ENCODE measurements around the gene KRTAP9-2. TPM values are rescaled to one million over a fixed set of nuclear protein-coding genes. Genes with fewer than 3 reads are reported as not detected.
"Not testable (repeated sequence)": the region's sequence is repeated elsewhere in the genome, so short reads cannot be mapped to it uniquely, and the experiment has no call there.

Gene KRTAP9-2
- polyA plus RNA-seq, 2 of the 4 experiments (the other 2 are of a cell fraction): not detected

DNA sequence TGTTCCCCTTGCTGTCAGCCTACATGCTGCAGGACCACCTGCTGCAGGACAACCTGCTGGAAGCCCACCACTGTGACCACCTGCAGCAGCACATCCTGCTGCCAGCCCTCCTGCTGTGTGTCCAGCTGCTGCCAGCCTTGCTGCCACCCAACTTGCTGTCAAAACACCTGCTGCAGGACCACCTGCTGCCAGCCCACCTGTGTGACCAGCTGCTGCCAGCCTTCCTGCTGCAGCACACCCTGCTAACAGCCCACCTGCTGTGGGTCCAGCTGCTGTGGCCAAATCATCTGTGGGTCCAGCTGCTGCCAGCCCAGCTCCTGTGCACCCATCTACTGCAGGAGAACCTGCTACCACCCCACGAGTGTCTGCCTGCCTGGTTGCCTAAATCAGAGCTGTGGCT, 44.9 kb downstream of the KRTAP9-2 start:
- 0% methylated on average over 1 of the region's 1 CpG for WGBS (ENCODE audit: missing lambda C conversion rate)
- ATAC-seq; POLR2A ChIA-PET; FAIRE-seq; H3K4me3 ChIP-seq; H3K9me3 ChIP-seq; H3K4me2 ChIP-seq; DNase-seq (ENCODE audit: low read depth in 1 of 2, low spot score in 1 of 2); H3K27ac ChIP-seq; H3K4me1 ChIP-seq: not testable (repeated sequence)
- CTCF ChIA-PET: interaction anchor here (0.8 kb wide), 1 partner anchor 277 kb away, joined by 3 read pairs; no protein-coding TSS in a partner anchor

DNA sequence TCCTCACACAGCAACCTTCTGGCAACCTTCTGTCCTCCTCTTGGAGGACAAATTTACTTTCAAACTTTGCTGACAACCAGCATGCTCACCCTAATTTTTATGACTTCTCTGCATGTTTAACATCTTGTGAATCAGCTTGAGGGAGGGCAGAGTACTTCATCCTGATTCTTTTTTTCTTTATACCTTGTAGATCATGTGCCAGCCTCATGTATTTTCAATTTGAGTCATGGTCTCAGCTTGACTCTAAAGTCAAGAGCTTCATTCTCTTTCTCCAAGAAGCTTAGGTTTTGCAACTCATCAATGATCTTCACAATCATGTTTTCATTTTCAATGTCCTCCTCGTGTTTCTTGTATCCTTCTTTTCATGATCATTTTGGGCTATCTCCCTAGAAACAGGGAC, 45.4 kb downstream of the KRTAP9-2 start:
- H3K27ac ChIP-seq: no peak overlapping the region
- H3K9me3 ChIP-seq: no peaks in the 10 kb centered on the region
- ATAC-seq (no peak), FAIRE-seq (peak; percentile 49), DNase-seq (ENCODE audit: low read depth in 1 of 2, low spot score in 1 of 2) (no peak)
- H3K4me1 ChIP-seq: no peaks in the 10 kb centered on the region
- 8% methylated on average over 1 of the region's 1 CpG for WGBS (ENCODE audit: missing lambda C conversion rate)
- CTCF ChIA-PET: interaction anchor here (0.8 kb wide), 1 partner anchor 277 kb away, joined by 3 read pairs; no protein-coding TSS in a partner anchor
- POLR2A ChIA-PET: no interaction called here
- H3K4me2 ChIP-seq: no peak overlapping the region
- TF ChIP-seq CHD2 (IDR thresholded peaks at IDR 0.05; ENCODE audit: low read length, partially characterized antibody) (no peak), TP53 (CRISPR knock-in tag; IDR thresholded peaks at IDR 0.05) (no peak)
- TF ChIP-seq, protein P1, sequence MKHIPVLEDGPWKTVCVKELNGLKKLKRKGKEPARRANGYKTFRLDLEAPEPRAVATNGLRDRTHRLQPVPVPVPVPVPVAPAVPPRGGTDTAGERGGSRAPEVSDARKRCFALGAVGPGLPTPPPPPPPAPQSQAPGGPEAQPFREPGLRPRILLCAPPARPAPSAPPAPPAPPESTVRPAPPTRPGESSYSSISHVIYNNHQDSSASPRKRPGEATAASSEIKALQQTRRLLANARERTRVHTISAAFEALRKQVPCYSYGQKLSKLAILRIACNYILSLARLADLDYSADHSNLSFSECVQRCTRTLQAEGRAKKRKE (CRISPR knock-in tag; IDR thresholded peaks at IDR 0.05; ENCODE audit: low read depth): no peak
- H3K4me3 ChIP-seq: no peak overlapping the region

DNA sequence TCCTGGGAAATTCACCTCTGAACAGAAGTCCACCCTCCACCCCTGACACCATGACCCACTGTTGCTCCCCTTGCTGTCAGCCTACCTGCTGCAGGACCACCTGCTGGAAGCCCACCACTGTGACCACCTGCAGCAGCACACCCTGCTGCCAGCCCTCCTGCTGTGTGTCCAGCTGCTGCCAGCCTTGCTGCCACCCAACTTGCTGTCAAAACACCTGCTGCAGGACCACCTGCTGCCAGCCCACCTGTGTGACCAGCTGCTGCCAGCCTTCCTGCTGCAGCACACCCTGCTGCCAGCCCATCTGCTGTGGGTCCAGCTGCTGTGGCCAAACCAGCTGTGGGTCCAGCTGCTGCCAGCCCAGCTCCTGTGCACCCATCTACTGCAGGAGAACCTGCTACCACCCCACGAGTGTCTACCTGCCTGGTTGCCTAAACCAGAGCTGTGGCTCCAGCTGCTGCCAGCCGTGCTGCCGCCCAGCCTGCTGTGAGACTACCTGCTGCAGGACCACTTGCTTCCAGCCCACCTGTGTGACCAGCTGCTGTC, 49.3 kb downstream of the KRTAP9-2 start, which contains the start of gene KRTAP9-7:
Gene KRTAP9-7 (plus strand): TSS at position 51 of the 543 bp plus-strand sequence. CDS start 0 bp downstream, at position 51.
- H3K4me3 ChIP-seq; H3K4me2 ChIP-seq; DNase-seq (ENCODE audit: low read depth in 1 of 2, low spot score in 1 of 2); POLR2A ChIA-PET; FAIRE-seq; H3K9me3 ChIP-seq; H3K4me1 ChIP-seq; ATAC-seq; H3K27ac ChIP-seq: not testable (repeated sequence)
- WGBS (ENCODE audit: missing lambda C conversion rate): 88% methylated on average over 2 of the region's 3 CpGs
- CTCF ChIA-PET: interaction anchor here (1.0 to 1.1 kb wide), 2 partner anchors 11 to 108 kb away, joined by 3 to 4 read pairs; no protein-coding TSS in a partner anchor

Small RNA genes within 50 kb of the gene (small RNA-seq; reads per million reads assigned to genes)
- gene KRTAP4-17P: 0 reads per million in 6 experiments

Other genes starting within 250 kb of the KRTAP9-2 start
Only the 30 nearest of the 41 such genes appear.
- not detected in 2 replicates for gene KRTAP2-1, start 179.3 kb upstream of the KRTAP9-2 start, polyA plus RNA-seq (2011; rRNA removed)
- gene KRTAP2-1, start 179.3 kb upstream of the KRTAP9-2 start, polyA plus RNA-seq (2017; fragmentation: RNase III; extraction: RNeasy Plus Mini Kit Qiagen cat#74134 plus additional on column Dnase treatment): not detected in 3 replicates
- not detected in 2 replicates for gene KRTAP2-2, start 171.4 kb upstream of the KRTAP9-2 start, polyA plus RNA-seq (2011; rRNA removed)
- gene KRTAP2-2, start 171.4 kb upstream of the KRTAP9-2 start, polyA plus RNA-seq (2017; fragmentation: RNase III; extraction: RNeasy Plus Mini Kit Qiagen cat#74134 plus additional on column Dnase treatment): not detected in 3 replicates
- gene KRTAP2-3, start 166.5 kb upstream of the KRTAP9-2 start, polyA plus RNA-seq (2011; rRNA removed): not detected in 2 replicates
- gene KRTAP2-3, start 166.5 kb upstream of the KRTAP9-2 start, polyA plus RNA-seq (2017; fragmentation: RNase III; extraction: RNeasy Plus Mini Kit Qiagen cat#74134 plus additional on column Dnase treatment): 0.10 TPM in 1 of 3 replicates, not detected in the others
- gene KRTAP2-4, start 160.8 kb upstream of the KRTAP9-2 start, polyA plus RNA-seq (2011; rRNA removed): not detected in 2 replicates
- gene KRTAP2-4, start 160.8 kb upstream of the KRTAP9-2 start, polyA plus RNA-seq (2017; fragmentation: RNase III; extraction: RNeasy Plus Mini Kit Qiagen cat#74134 plus additional on column Dnase treatment): not detected in 3 replicates
- not detected in 2 replicates for gene KRTAP4-7, start 142.5 kb upstream of the KRTAP9-2 start, polyA plus RNA-seq (2011; rRNA removed)
- gene KRTAP4-7, start 142.5 kb upstream of the KRTAP9-2 start, polyA plus RNA-seq (2017; fragmentation: RNase III; extraction: RNeasy Plus Mini Kit Qiagen cat#74134 plus additional on column Dnase treatment): not detected in 3 replicates
- gene KRTAP4-8, start 128.5 kb upstream of the KRTAP9-2 start, polyA plus RNA-seq (2011; rRNA removed): not detected in 2 replicates
- not detected in 3 replicates for gene KRTAP4-8, start 128.5 kb upstream of the KRTAP9-2 start, polyA plus RNA-seq (2017; fragmentation: RNase III; extraction: RNeasy Plus Mini Kit Qiagen cat#74134 plus additional on column Dnase treatment)
- not detected in 2 replicates for gene KRTAP4-16, start 124.4 kb upstream of the KRTAP9-2 start, polyA plus RNA-seq (2011; rRNA removed)
- gene KRTAP4-16, start 124.4 kb upstream of the KRTAP9-2 start, polyA plus RNA-seq (2017; fragmentation: RNase III; extraction: RNeasy Plus Mini Kit Qiagen cat#74134 plus additional on column Dnase treatment): not detected in 3 replicates
- not detected in 2 replicates for gene KRTAP4-9, start 121.3 kb upstream of the KRTAP9-2 start, polyA plus RNA-seq (2011; rRNA removed)
- not detected in 3 replicates for gene KRTAP4-9, start 121.3 kb upstream of the KRTAP9-2 start, polyA plus RNA-seq (2017; fragmentation: RNase III; extraction: RNeasy Plus Mini Kit Qiagen cat#74134 plus additional on column Dnase treatment)
- not detected in 2 replicates for gene KRTAP4-11, start 108.3 kb upstream of the KRTAP9-2 start, polyA plus RNA-seq (2011; rRNA removed)
- not detected in 3 replicates for gene KRTAP4-11, start 108.3 kb upstream of the KRTAP9-2 start, polyA plus RNA-seq (2017; fragmentation: RNase III; extraction: RNeasy Plus Mini Kit Qiagen cat#74134 plus additional on column Dnase treatment)
- gene KRTAP4-12, start 102.5 kb upstream of the KRTAP9-2 start, polyA plus RNA-seq (2011; rRNA removed): not detected in 2 replicates
- not detected in 3 replicates for gene KRTAP4-12, start 102.5 kb upstream of the KRTAP9-2 start, polyA plus RNA-seq (2017; fragmentation: RNase III; extraction: RNeasy Plus Mini Kit Qiagen cat#74134 plus additional on column Dnase treatment)
- gene KRTAP4-6, start 86.1 kb upstream of the KRTAP9-2 start, polyA plus RNA-seq (2011; rRNA removed): not detected in 2 replicates
- gene KRTAP4-6, start 86.1 kb upstream of the KRTAP9-2 start, polyA plus RNA-seq (2017; fragmentation: RNase III; extraction: RNeasy Plus Mini Kit Qiagen cat#74134 plus additional on column Dnase treatment): not detected in 3 replicates
- gene KRTAP4-5, start 76.8 kb upstream of the KRTAP9-2 start, polyA plus RNA-seq (2011; rRNA removed): not detected in 2 replicates
- not detected in 3 replicates for gene KRTAP4-5, start 76.8 kb upstream of the KRTAP9-2 start, polyA plus RNA-seq (2017; fragmentation: RNase III; extraction: RNeasy Plus Mini Kit Qiagen cat#74134 plus additional on column Dnase treatment)
- not detected in 2 replicates for gene KRTAP4-4, start 65.9 kb upstream of the KRTAP9-2 start, polyA plus RNA-seq (2011; rRNA removed)
- not detected in 3 replicates for gene KRTAP4-4, start 65.9 kb upstream of the KRTAP9-2 start, polyA plus RNA-seq (2017; fragmentation: RNase III; extraction: RNeasy Plus Mini Kit Qiagen cat#74134 plus additional on column Dnase treatment)
- not detected in 2 replicates for gene KRTAP4-3, start 58.4 kb upstream of the KRTAP9-2 start, polyA plus RNA-seq (2011; rRNA removed)
- gene KRTAP4-3, start 58.4 kb upstream of the KRTAP9-2 start, polyA plus RNA-seq (2017; fragmentation: RNase III; extraction: RNeasy Plus Mini Kit Qiagen cat#74134 plus additional on column Dnase treatment): not detected in 3 replicates
- not detected in 2 replicates for gene KRTAP4-2, start 48.4 kb upstream of the KRTAP9-2 start, polyA plus RNA-seq (2011; rRNA removed)
- not detected in 3 replicates for gene KRTAP4-2, start 48.4 kb upstream of the KRTAP9-2 start, polyA plus RNA-seq (2017; fragmentation: RNase III; extraction: RNeasy Plus Mini Kit Qiagen cat#74134 plus additional on column Dnase treatment)
- gene KRTAP4-1, start 41.7 kb upstream of the KRTAP9-2 start, polyA plus RNA-seq (2011; rRNA removed): 0.32 TPM in 2 replicates
- gene KRTAP4-1, start 41.7 kb upstream of the KRTAP9-2 start, polyA plus RNA-seq (2017; fragmentation: RNase III; extraction: RNeasy Plus Mini Kit Qiagen cat#74134 plus additional on column Dnase treatment): 0.12 TPM in 2 of 3 replicates, not detected in the other
- not detected in 2 replicates for gene KRTAP9-1, start 36.8 kb upstream of the KRTAP9-2 start, polyA plus RNA-seq (2011; rRNA removed)
- gene KRTAP9-1, start 36.8 kb upstream of the KRTAP9-2 start, polyA plus RNA-seq (2017; fragmentation: RNase III; extraction: RNeasy Plus Mini Kit Qiagen cat#74134 plus additional on column Dnase treatment): not detected in 3 replicates
- not detected in 2 replicates for gene KRTAP9-3, start 5.8 kb downstream of the KRTAP9-2 start, polyA plus RNA-seq (2011; rRNA removed)
- not detected in 3 replicates for gene KRTAP9-3, start 5.8 kb downstream of the KRTAP9-2 start, polyA plus RNA-seq (2017; fragmentation: RNase III; extraction: RNeasy Plus Mini Kit Qiagen cat#74134 plus additional on column Dnase treatment)
- not detected in 2 replicates for gene KRTAP9-8, start 11.4 kb downstream of the KRTAP9-2 start, polyA plus RNA-seq (2011; rRNA removed)
- gene KRTAP9-8, start 11.4 kb downstream of the KRTAP9-2 start, polyA plus RNA-seq (2017; fragmentation: RNase III; extraction: RNeasy Plus Mini Kit Qiagen cat#74134 plus additional on column Dnase treatment): not detected in 3 replicates
- gene KRTAP9-4, start 23.0 kb downstream of the KRTAP9-2 start, polyA plus RNA-seq (2011; rRNA removed): not detected in 2 replicates
- gene KRTAP9-4, start 23.0 kb downstream of the KRTAP9-2 start, polyA plus RNA-seq (2017; fragmentation: RNase III; extraction: RNeasy Plus Mini Kit Qiagen cat#74134 plus additional on column Dnase treatment): not detected in 3 replicates
- gene KRTAP9-9, start 28.7 kb downstream of the KRTAP9-2 start, polyA plus RNA-seq (2011; rRNA removed): not detected in 2 replicates
- not detected in 3 replicates for gene KRTAP9-9, start 28.7 kb downstream of the KRTAP9-2 start, polyA plus RNA-seq (2017; fragmentation: RNase III; extraction: RNeasy Plus Mini Kit Qiagen cat#74134 plus additional on column Dnase treatment)
- not detected in 2 replicates for gene KRTAP9-6, start 38.7 kb downstream of the KRTAP9-2 start, polyA plus RNA-seq (2011; rRNA removed)
- not detected in 3 replicates for gene KRTAP9-6, start 38.7 kb downstream of the KRTAP9-2 start, polyA plus RNA-seq (2017; fragmentation: RNase III; extraction: RNeasy Plus Mini Kit Qiagen cat#74134 plus additional on column Dnase treatment)
- not detected in 2 replicates for gene KRTAP9-7, start 49.0 kb downstream of the KRTAP9-2 start, polyA plus RNA-seq (2011; rRNA removed)
- not detected in 3 replicates for gene KRTAP9-7, start 49.0 kb downstream of the KRTAP9-2 start, polyA plus RNA-seq (2017; fragmentation: RNase III; extraction: RNeasy Plus Mini Kit Qiagen cat#74134 plus additional on column Dnase treatment)
- not detected in 2 replicates for gene KRTAP29-1, start 76.2 kb downstream of the KRTAP9-2 start, polyA plus RNA-seq (2011; rRNA removed)
- gene KRTAP29-1, start 76.2 kb downstream of the KRTAP9-2 start, polyA plus RNA-seq (2017; fragmentation: RNase III; extraction: RNeasy Plus Mini Kit Qiagen cat#74134 plus additional on column Dnase treatment): not detected in 3 replicates
- not detected in 2 replicates for gene KRTAP16-1, start 82.7 kb downstream of the KRTAP9-2 start, polyA plus RNA-seq (2011; rRNA removed)
- gene KRTAP16-1, start 82.7 kb downstream of the KRTAP9-2 start, polyA plus RNA-seq (2017; fragmentation: RNase III; extraction: RNeasy Plus Mini Kit Qiagen cat#74134 plus additional on column Dnase treatment): not detected in 3 replicates
- gene KRTAP17-1, start 89.1 kb downstream of the KRTAP9-2 start, polyA plus RNA-seq (2011; rRNA removed): not detected in 2 replicates
- not detected in 3 replicates for gene KRTAP17-1, start 89.1 kb downstream of the KRTAP9-2 start, polyA plus RNA-seq (2017; fragmentation: RNase III; extraction: RNeasy Plus Mini Kit Qiagen cat#74134 plus additional on column Dnase treatment)
- not detected in 2 replicates for gene KRT33A, start 124.2 kb downstream of the KRTAP9-2 start, polyA plus RNA-seq (2011; rRNA removed)
- gene KRT33A, start 124.2 kb downstream of the KRTAP9-2 start, polyA plus RNA-seq (2017; fragmentation: RNase III; extraction: RNeasy Plus Mini Kit Qiagen cat#74134 plus additional on column Dnase treatment): not detected in 3 replicates
- not detected in 2 replicates for gene KRT33B, start 143.2 kb downstream of the KRTAP9-2 start, polyA plus RNA-seq (2011; rRNA removed)
- gene KRT33B, start 143.2 kb downstream of the KRTAP9-2 start, polyA plus RNA-seq (2017; fragmentation: RNase III; extraction: RNeasy Plus Mini Kit Qiagen cat#74134 plus additional on column Dnase treatment): 0.05 to 0.08 TPM in 2 of 3 replicates, not detected in the other
- gene KRT34, start 155.7 kb downstream of the KRTAP9-2 start, polyA plus RNA-seq (2011; rRNA removed): 0.09 TPM in 2 replicates
- gene KRT34, start 155.7 kb downstream of the KRTAP9-2 start, polyA plus RNA-seq (2017; fragmentation: RNase III; extraction: RNeasy Plus Mini Kit Qiagen cat#74134 plus additional on column Dnase treatment): 0.17 to 0.33 TPM (median 0.23 TPM) in 3 replicates
- not detected in 2 replicates for gene KRT31, start 171.0 kb downstream of the KRTAP9-2 start, polyA plus RNA-seq (2011; rRNA removed)
- gene KRT31, start 171.0 kb downstream of the KRTAP9-2 start, polyA plus RNA-seq (2017; fragmentation: RNase III; extraction: RNeasy Plus Mini Kit Qiagen cat#74134 plus additional on column Dnase treatment): not detected in 3 replicates